GM19467 (cell line): Measurements from ENCODE around the gene LY6G5B.

Experiments
- ATAC-seq: cut with Tn5 transposase; IDR thresholded peaks from one replicate; pipeline ENCODE4 v1.9.1; 2021; ENCODE audit warnings: mild to moderate bottlenecking, moderate library complexity; ENCODE audit not compliant: unreplicated experiment

LY6G5B gene

GRCh38 chr6:31713991-31714684 is 44.4 kb downstream of the LY6G5B start:
- no peak for ATAC-seq

GRCh38 chr6:31715022-31715958 is 45.5 kb downstream of the LY6G5B start, which contains the start of gene LY6G6D:
TSS of gene LY6G6D (plus strand) at chr6:31715348. CDS start at chr6:31715356, 8 bp downstream.
- no peak for ATAC-seq

DNA sequence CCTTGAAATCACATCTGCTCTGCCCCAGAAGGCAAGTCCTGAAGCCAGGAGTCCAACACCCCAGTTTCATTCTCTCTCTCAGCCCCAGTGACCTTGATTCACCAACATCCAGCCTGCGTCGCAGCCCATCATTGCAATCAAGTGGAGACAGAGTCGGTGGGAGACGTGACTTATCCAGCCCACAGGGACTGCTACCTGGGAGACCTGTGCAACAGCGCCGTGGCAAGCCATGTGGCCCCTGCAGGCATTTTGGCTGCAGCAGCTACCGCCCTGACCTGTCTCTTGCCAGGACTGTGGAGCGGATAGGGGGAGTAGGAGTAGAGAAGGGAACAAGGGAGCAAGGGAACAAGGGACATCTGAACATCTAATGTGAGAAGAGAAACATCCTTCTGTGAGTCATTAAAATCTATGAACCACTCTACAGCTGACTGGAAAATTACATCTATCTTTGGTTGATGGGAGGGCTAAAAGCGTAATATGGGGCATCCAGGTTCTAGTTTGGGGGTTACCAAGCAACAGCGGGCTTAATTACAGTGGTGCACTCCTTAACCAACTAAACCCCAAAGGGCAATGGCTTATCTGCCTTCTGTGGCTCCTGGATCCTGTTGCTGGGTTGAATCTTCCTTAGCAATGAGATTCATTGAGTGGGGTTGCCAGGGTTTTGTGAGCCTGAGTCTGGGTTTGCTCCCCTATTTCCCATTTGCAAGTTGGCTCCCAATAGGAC is 47.9 kb downstream of the LY6G5B start:
- no peak for ATAC-seq

DNA sequence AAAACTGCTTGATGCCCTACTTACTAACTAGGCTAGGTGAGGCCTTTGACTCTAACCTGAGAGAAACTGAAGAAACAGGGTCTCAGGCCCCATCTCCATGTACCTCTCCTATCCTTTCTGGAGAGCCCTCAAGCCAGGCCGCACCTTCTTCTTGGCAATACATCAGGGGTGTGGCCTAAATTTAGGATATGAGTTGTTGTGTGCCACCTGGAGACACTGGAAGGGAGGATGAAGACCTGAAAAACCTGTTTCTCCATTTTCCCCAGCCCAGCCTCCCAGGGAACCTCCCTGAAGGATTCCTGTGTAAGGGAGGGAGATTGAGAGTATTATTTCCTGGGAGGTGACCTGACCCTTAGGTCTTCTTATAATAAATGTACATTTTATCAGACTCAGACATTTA is 48.5 kb downstream of the LY6G5B start:
- ATAC-seq, result no peak

DNA sequence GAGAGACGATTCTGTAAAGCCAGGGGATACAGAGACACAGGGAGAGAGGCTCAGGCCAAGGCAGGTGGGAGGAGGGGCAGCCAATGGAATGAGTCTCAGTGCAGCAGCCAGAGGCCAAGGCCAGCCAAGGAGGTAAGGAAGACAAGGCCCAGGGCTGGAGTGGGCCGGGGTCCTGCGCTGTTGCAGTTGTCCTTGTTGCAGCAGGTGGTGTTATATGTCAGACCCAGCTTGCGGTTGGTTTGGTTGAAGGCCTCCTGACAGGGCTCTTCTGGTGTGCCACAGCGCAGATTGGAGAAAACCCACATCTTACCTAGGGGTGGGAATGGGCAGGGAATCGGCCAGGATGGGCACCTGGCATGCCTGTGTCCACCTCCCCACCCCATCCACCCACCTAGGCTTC is 49.2 kb downstream of the LY6G5B start:
- ATAC-seq, result no peak

- ATAC-seq, result no peak
Observed at GRCh38 chr6:31720196-31720770, 50.5 kb downstream of the LY6G5B start.

GRCh38 chr6:31721351-31722020 is 51.7 kb downstream of the LY6G5B start, which contains the start of gene LY6G6C:
TSS of gene LY6G6C (minus strand) at chr6:31721746. CDS start at chr6:31721679, 67 bp downstream.
- no peak for ATAC-seq

DNA sequence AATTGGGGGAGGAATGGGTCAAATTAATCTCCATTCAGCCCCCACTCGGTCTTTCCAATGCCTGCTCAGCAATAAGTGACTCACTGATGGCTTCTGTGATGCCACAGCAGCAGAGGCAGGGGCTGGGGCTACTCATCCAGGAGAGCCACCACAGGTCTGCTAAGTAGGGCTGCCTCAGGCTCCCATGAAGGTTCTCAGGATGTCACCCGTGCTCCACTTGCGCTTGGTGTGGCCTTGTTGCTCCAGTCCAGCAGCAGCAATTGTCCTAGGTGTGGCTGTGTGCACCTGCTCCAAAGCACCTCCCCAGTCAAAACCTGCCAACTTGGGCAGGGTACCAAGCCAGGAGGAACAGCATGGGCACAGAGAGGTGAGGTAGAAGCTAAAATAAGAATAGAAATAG is 52.4 kb downstream of the LY6G5B start:
- ATAC-seq, result no peak
